ENCODE data around the gene PLCD1.

DNA sequence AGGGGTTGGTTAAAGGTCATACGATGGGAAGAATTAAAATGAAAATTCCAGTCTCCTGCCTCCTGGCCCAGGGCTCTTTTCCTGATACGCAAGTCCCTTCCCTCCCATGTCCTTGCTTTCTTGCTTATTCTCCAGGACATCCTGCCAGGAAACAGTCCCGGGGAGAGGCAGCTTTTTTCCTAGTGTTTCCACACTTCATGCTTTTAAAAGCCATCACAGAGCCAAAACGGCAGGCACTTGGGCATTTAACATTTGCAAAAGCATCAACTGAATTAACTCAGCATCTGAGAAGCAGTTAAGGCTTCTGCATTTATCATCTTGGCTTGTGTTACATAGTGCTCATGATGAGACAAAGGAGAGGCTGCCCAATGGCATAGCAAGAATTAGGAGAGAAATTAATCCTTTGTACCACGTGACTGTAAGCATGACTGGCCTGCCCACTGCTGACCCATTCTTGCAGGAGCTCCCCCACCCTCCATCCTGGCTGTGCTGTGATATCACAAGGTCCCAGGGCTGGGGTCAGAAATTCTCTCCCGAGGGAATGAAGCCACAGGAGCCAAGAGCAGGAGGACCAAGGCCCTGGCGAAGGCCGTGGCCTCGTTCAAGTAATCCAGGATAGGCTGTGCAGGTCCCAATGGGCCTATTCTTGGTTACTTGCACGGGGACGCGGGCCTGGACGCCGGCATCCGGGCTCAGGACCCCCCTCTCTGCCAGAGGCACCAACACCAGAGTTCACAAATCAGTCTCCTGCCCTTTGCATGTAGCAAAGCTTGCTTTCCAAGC, 60.4 kb downstream of the PLCD1 start:
- TF ChIP-seq RXRA (IDR thresholded peaks at IDR 0.05; ENCODE audit: insufficient read depth, low read depth, low read length), result no peak
- TF ChIP-seq CTCF (IDR thresholded peaks at IDR 0.05; ENCODE audit: control extremely low read depth in 1 of 3, insufficient read depth in 1 of 3, low read depth in 1 of 3, low read length in 3 of 3), result no peak
- no peak for TF ChIP-seq HDAC6 (IDR thresholded peaks at IDR 0.05; ENCODE audit: low read depth, low read length)
- no peak for TF ChIP-seq ZNF274 (IDR thresholded peaks at IDR 0.05; ENCODE audit: borderline replicate concordance, extremely low read depth, low read length)
- TF ChIP-seq EZH2 (IDR thresholded peaks at IDR 0.05; ENCODE audit: low read depth, low read length, severe bottlenecking), result no peak
- TF ChIP-seq TAF1 (IDR thresholded peaks at IDR 0.05; ENCODE audit: low read depth, low read length), result no peak
- TF ChIP-seq POLR2A (IDR thresholded peaks at IDR 0.05; ENCODE audit: control extremely low read depth in 1 of 2, low read depth in 2 of 2, low read length in 2 of 2), result no peak
- no peak for TF ChIP-seq SP1 (IDR thresholded peaks at IDR 0.05; ENCODE audit: low read depth, low read length)
- TF ChIP-seq USF2 (IDR thresholded peaks at IDR 0.05; ENCODE audit: low read length), result no peak
- TF ChIP-seq, protein P1, sequence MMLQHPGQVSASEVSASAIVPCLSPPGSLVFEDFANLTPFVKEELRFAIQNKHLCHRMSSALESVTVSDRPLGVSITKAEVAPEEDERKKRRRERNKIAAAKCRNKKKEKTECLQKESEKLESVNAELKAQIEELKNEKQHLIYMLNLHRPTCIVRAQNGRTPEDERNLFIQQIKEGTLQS (IDR thresholded peaks at IDR 0.05; ENCODE audit: insufficient read depth, low read depth, low read length), result no peak
